Cardiac fibroblast (primary cell): ENCODE measurements around the gene LIN52.

Experiments
- DNase-seq, 2 donors: peaks; one replicate each; pipeline versions ENCODE4 v3.0.0 to v3.0.0-alpha.2; 2010; ENCODE audit warnings: low read depth in 2 of 2
- H3K4me3 ChIP-seq, 2 donors: replicated peaks in 1 of 2; 1 replicate in 1 of 2; 2 replicates in 1 of 2; pipeline ENCODE4 v1.5.1; 2011; ENCODE audit warnings: low read depth in 2 of 2, low read length in 2 of 2, mild to moderate bottlenecking in 2 of 2, moderate library complexity in 1 of 2
- TF ChIP-seq, protein P1 (sequence below): IDR thresholded peaks from one replicate; pipeline ENCODE4 v1.5.1; 2011; ENCODE audit warnings: low read depth, mild to moderate bottlenecking, low read length, inconsistent platforms

The LIN52 gene, protein sequence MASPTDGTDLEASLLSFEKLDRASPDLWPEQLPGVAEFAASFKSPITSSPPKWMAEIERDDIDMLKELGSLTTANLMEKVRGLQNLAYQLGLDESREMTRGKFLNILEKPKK

GRCh38 chr14:74084277-74085046 lies at the start of gene LIN52, which contains the start of gene ALDH6A1:
TSS of gene LIN52 (plus strand) at chr14:74084956. CDS start at chr14:74084975, 19 bp downstream.
TSS of gene ALDH6A1 (minus strand) at chr14:74084453. CDS start at chr14:74084394, 59 bp downstream.
- DNase-seq, result peak; percentile 100
- H3K4me3 ChIP-seq, result peak within 1 kb of the TSS; percentile 87 to 92

DNA sequence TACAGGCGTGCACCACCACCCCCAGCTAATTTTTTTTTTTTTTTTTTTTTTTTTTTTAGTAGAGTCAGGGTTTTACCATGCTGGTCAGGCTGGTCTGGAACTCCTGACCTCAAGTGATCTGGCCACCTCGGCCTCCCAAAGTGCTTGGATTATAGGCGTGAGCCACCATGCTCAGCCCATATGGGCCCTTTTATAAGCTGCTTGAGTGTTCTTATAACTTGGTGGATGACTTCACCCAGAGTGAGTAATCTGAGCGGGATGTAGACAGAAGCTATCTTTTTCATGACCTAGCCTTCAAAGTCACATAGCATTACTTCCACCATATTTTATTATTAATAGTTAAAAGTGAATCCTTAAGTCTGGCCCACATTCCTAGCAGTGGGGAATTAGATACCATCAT lies 49.2 kb upstream of the LIN52 start:
- DNase-seq, result peak; percentile 10 to 50
- TF ChIP-seq, protein P1, sequence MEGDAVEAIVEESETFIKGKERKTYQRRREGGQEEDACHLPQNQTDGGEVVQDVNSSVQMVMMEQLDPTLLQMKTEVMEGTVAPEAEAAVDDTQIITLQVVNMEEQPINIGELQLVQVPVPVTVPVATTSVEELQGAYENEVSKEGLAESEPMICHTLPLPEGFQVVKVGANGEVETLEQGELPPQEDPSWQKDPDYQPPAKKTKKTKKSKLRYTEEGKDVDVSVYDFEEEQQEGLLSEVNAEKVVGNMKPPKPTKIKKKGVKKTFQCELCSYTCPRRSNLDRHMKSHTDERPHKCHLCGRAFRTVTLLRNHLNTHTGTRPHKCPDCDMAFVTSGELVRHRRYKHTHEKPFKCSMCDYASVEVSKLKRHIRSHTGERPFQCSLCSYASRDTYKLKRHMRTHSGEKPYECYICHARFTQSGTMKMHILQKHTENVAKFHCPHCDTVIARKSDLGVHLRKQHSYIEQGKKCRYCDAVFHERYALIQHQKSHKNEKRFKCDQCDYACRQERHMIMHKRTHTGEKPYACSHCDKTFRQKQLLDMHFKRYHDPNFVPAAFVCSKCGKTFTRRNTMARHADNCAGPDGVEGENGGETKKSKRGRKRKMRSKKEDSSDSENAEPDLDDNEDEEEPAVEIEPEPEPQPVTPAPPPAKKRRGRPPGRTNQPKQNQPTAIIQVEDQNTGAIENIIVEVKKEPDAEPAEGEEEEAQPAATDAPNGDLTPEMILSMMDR, result no peak
- no peak overlapping the region for H3K4me3 ChIP-seq

More at GRCh38 chr14:74084277-74085046, at the start of gene LIN52, which contains the start of gene ALDH6A1:
- TF ChIP-seq, protein P1, result no peak

DNA sequence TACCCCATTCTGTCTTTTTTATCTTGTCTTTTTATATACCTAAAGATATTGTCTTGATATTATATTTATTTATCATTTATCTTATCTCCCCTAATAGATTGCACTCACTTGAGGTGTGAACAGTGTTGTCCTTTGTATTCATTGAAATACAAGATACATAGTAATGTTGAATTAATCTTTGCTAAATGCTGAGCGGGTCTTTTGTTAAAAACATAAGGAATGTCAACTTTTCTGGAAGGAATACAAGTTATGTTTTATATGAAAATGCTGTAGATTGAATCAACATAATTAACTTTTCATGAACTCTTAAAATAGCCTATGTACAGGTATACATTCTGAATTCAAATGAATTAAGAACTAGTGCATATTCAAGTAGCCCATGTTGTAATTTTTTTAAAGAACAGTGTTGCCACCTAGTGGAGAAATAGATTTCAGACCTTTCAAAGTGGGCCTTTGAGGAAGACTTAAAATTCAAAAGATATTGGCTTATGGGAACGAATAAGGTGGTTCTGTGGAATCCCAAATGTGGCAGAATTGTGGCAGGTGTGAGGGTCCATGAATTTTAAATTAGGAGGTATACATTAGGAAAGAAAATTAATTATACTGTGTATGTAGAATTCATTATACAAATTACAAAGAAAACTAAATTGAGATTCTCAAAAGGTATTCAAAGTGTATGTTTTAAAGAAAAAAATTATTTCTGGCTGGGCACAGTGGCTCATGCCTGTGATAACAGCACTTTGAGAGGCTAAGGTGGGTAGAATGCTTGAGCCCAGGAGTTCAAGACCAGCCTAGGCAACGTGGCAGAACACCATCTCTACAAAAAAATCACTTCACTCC lies 46.5 kb upstream of the LIN52 start:
- TF ChIP-seq, protein P1, result peak; percentile 40
- H3K4me3 ChIP-seq, result no peak overlapping the region
- peak; percentile 76 for DNase-seq

GRCh38 chr14:74042296-74042695 lies 42.5 kb upstream of the LIN52 start:
- H3K4me3 ChIP-seq, result no peak overlapping the region
- TF ChIP-seq, protein P1, result no peak
- no peak for DNase-seq

GRCh38 chr14:74045522-74045921 lies 39.2 kb upstream of the LIN52 start:
- no peak overlapping the region for H3K4me3 ChIP-seq
- TF ChIP-seq, protein P1, result no peak
- DNase-seq, result no peak

DNA sequence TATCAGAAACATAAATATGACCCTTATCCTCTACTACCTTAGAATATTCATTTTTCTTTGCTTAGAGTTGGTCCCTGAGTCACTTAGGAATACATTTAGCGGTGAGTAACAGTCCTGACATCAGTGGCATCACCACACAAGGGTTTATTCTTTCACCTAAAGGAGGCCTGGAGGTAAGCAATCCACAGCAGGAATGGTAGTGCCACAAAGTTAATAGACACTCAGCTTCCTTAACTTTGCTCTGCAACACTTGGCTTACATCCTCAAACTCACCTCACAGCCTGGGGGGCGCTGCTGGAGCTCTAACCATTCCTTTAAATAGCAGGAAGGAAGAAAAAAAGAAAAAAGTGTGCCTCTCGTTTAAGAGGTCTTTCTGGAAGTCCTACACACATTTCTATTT lies 36.5 kb upstream of the LIN52 start:
- DNase-seq, result peak in 1 of 2 donors; percentile 19

More for the DNA sequence above, 36.5 kb upstream of the LIN52 start:
- TF ChIP-seq, protein P1, result no peak
- H3K4me3 ChIP-seq, result no peak overlapping the region
